Heart left ventricle (tissue), 16 donors: ENCODE data around the gene EIF3J. TPM values are rescaled to one million over a fixed set of nuclear protein-coding genes. Genes with fewer than 3 reads are reported as not detected.

Experiments used
- ATAC-seq, 4 donors: fragments of 200-7000 bp; cut with Tn5 transposase; one replicate each; pipeline ENCODE4 v1.9.1; 2020 to 2022; ENCODE audit warnings: moderate library complexity in 4 of 4, mild to moderate bottlenecking in 3 of 4, moderate number of reproducible peaks in 1 of 4
- DNase-seq, 5 donors: peaks; one replicate each; pipeline ENCODE4 v3.0.0-alpha.2; 2020
- H3K27ac ChIP-seq, 12 donors: fragments of 200-600 bp; sonication (generic) in 4 of 12; one replicate each; pipeline versions ENCODE4 v1.5.0 to v1.8.0; 2016 to 2022; ENCODE audit warnings: mild to moderate bottlenecking in 2 of 12
- H3K27me3 ChIP-seq, 9 donors: fragments of 200-600 bp; sonication (generic) in 2 of 9; one replicate each; pipeline versions ENCODE4 v1.5.1 to v1.8.0; 2016 to 2022; ENCODE audit warnings: mild to moderate bottlenecking in 3 of 9
- H3K36me3 ChIP-seq, 9 donors: fragments of 200-600 bp; sonication (generic) in 2 of 9; one replicate each; pipeline versions ENCODE4 v1.5.0 to v1.8.0; 2018 to 2022; ENCODE audit warnings: mild to moderate bottlenecking in 2 of 9
- H3K4me1 ChIP-seq, 12 donors: fragments of 200-600 bp; sonication (generic) in 4 of 12; one replicate each; pipeline versions ENCODE4 v1.5.0 to v1.8.0; 2016 to 2022; ENCODE audit warnings: mild to moderate bottlenecking in 3 of 12
- H3K4me3 ChIP-seq, 12 donors: fragments of 200-600 bp; sonication (generic) in 4 of 12; one replicate each; pipeline versions ENCODE4 v1.5.0 to v1.8.0; 2017 to 2022; ENCODE audit warnings: mild to moderate bottlenecking in 9 of 12, moderate library complexity in 4 of 12
- H3K9me3 ChIP-seq, 12 donors: fragments of 200-600 bp; sonication (generic) in 4 of 12; one replicate each; pipeline versions ENCODE4 v1.5.0 to v1.8.0; 2016 to 2022; ENCODE audit warnings: mild to moderate bottlenecking in 1 of 12
- POLR2A ChIP-seq, 2 donors: fragments of 450-650 bp; IDR thresholded peaks; one replicate each; pipeline ENCODE4 v1.6.1; 2017; ENCODE audit warnings: antibody characterized with exemption in 2 of 2, mild to moderate bottlenecking in 2 of 2, moderate library complexity in 2 of 2
- WGBS, 4 donors: extraction: QIAGEN DNeasy Blood & Tissue Kit in 2 of 4; methylation state at CpG; one replicate each; pipeline versions ENCODE4 v1.1.5 to v1.1.7; 2013 to 2018; 5-methylcytosine and 5-hydroxymethylcytosine counted together
- intact Hi-C, 10 donors: fragments of 100-400 bp; cut with DNase I; formaldehyde crosslinking; loops; one replicate each; pipeline versions ENCODE4 v1.11.1 to v1.14.2; 2022
- polyA plus RNA-seq, 2 donors: library from polyadenylated mRNA; stranded (reverse); fragments of 200-250 nt; gene quantifications; one replicate each; pipeline ENCODE4 v1.2.3, GENCODE V29; 2013
- total RNA-seq, 9 donors: library from RNA; depleted of rRNA in 2 of 9; stranded (reverse); fragments of >200 nt in 2 of 9; fragmentation: NEBNext Ultra II Directional in 3 of 9; extraction: Animal tissue kit (Norgen Biotek cat#: 25700) in 3 of 9; gene quantifications; one replicate each; pipeline versions ENCODE4 v1.1.0 to v1.2.4, GENCODE V29; 2016 to 2023
- TF ChIP-seq, protein P1 (sequence below), 12 donors: fragments of 200-600 bp; sonication (generic) in 4 of 12; IDR thresholded peaks; one replicate each; pipeline versions ENCODE4 v1.5.0 to v1.8.0; 2018 to 2022; ENCODE audit warnings: antibody characterized with exemption in 12 of 12, mild to moderate bottlenecking in 5 of 12
- donor health status: ischemic (EF 13 %, LVEDD 7.1; RV severe dilation, severe dysfunction).
- donor health status: healthy with polysubstance abuse.
- donor health status: DM: no; HTN: yes; CAD: no.
- donor health status: DM: no; HTN: no; CAD: no.
- donor health status: ischemic (EF 25% LVEDD 6.9; RV normal size, moderate dysfunction).
- donor health status: ischemic (EF 25% LVEDD 5.7; RV mildly dilated, moderate dysfunction).
- donor health status: healthy.
- donor health status: DM: yes; HTN: yes; CAD: no.
- donor health status: ischemic (EF 35%, LVEDD 5.7; RV mildly dilated, moderate dysfunction).
- donor health status: nonischemic (EF 11% LVEDD 7.7; RV severe dilation, severe dysfunction).
- donor health status: DM: yes; HTN: yes; CAD: no.
- donor health status: PGD.
- donor health status: ischemic (EF 29% LVEDD 5.4; RV normal size, mild dysfunction).
- donor health status: nonischemic (EF 23%, LVEDD 6.1; RV moderate dilation, normal function).

The EIF3J gene
- total and polyA plus RNA-seq, 11 donors: 30.4 to 116 (median 71.6) TPM

DNA sequence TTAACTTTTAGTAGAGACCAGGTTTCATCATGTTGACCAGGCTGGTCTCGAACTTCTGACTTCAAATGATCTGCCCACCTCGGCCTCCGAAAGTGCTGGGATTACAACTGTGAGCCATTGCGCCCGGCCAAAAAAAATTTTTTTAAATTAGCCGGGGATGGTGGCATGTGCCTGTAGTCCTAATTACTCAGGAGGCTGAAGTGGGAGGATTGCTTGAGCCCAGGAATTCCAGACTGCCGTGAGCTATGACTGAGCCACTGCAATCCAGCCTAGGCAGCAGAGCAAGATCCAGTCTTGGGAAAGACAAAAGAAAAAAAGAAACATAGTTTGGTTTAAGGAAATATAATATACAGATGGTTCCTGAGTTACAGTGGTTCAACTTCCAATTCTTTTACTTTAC is 44.9 kb upstream of the EIF3J start:
- TF ChIP-seq, protein P1, sequence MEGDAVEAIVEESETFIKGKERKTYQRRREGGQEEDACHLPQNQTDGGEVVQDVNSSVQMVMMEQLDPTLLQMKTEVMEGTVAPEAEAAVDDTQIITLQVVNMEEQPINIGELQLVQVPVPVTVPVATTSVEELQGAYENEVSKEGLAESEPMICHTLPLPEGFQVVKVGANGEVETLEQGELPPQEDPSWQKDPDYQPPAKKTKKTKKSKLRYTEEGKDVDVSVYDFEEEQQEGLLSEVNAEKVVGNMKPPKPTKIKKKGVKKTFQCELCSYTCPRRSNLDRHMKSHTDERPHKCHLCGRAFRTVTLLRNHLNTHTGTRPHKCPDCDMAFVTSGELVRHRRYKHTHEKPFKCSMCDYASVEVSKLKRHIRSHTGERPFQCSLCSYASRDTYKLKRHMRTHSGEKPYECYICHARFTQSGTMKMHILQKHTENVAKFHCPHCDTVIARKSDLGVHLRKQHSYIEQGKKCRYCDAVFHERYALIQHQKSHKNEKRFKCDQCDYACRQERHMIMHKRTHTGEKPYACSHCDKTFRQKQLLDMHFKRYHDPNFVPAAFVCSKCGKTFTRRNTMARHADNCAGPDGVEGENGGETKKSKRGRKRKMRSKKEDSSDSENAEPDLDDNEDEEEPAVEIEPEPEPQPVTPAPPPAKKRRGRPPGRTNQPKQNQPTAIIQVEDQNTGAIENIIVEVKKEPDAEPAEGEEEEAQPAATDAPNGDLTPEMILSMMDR (IDR thresholded peaks at IDR 0.05): no peak
- no peak for TF ChIP-seq POLR2A (IDR thresholded peaks at IDR 0.05)
- H3K36me3 ChIP-seq: peaks cover 0 to 93% (median 75%) of the 10 kb centered on the region in 9 donors

DNA sequence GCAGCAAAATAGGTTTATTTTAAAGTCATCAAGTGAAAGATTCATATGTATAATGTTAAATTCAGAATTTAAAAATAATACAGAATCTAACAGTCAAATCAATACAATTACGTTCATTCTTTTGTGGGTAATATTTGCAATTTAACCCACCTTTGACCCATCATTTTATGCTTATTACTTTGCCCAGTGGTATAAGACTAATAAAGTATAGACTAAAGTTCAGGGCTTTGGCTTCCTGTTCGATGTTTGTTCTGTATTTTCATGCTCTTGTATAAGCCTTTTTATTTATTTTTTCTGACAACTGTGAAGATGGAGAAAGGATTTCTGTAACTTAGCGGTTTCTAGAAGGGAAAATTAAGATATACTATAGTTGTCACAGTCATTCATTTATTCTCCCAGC is 44.3 kb upstream of the EIF3J start:
- Histone ChIP-seq H3K4me1 (peaks cover 0 to 7% (median 0%) of the 10 kb centered on the region in 12 donors), H3K27ac (no peak overlapping the region)
- intact Hi-C loops: no loop called here

More for the DNA sequence above, 44.9 kb upstream of the EIF3J start:
- no peak for ATAC-seq
- DNase-seq: no peak
- peaks cover 0 to 7% (median 0%) of the 10 kb centered on the region in 12 donors for H3K4me1 ChIP-seq
- intact Hi-C loops: no loop called here
- 89 to 96% (median 94%) methylated on average over 7 of the region's 7 CpGs for WGBS, 4 donors
- no peaks in the 10 kb centered on the region for H3K27me3 ChIP-seq
- no peak overlapping the region for H3K27ac ChIP-seq
- H3K4me3 ChIP-seq: no peak overlapping the region
- no peaks in the 10 kb centered on the region for H3K9me3 ChIP-seq

DNA sequence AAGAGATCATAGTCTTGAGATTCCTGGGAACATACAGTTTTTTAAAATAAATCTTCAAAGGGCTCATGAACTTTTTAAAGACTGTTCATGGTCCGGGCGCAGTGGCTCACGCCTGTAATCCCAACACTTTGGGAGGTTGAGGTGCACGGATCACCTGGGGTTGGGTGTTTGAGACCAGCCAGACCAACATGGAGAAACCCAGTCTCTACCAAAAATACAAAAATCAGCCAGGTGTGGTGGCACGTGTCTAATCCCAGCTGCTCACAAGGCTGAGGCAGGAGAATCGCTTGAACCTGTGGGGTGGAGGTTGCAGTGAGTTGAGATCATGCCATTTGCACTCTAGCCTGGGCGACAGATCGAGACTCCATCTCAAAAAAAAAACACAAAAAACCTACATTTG is 41.4 kb upstream of the EIF3J start:
- ATAC-seq: no peak
- no peak for DNase-seq
- Histone ChIP-seq H3K9me3 (no peaks in the 10 kb centered on the region), H3K27me3 (no peaks in the 10 kb centered on the region), H3K27ac (no peak overlapping the region), H3K36me3 (peaks cover 0 to 97% (median 78%) of the 10 kb centered on the region in 9 donors), H3K4me3 (no peak overlapping the region), H3K4me1 (no peaks in the 10 kb centered on the region)
- intact Hi-C loops: no loop called here
- 93 to 97% (median 96%) methylated on average over 8 of the region's 8 CpGs for WGBS, 4 donors
- TF ChIP-seq, protein P1 (IDR thresholded peaks at IDR 0.05): no peak
- TF ChIP-seq POLR2A (IDR thresholded peaks at IDR 0.05): no peak

More for the DNA sequence above, 44.3 kb upstream of the EIF3J start:
- H3K9me3 ChIP-seq: no peaks in the 10 kb centered on the region
- H3K36me3 ChIP-seq: peaks cover 0 to 93% (median 75%) of the 10 kb centered on the region in 9 donors
- no peak overlapping the region for H3K4me3 ChIP-seq
- H3K27me3 ChIP-seq: no peaks in the 10 kb centered on the region
- 88 to 93% (median 91%) methylated on average over 3 of the region's 3 CpGs for WGBS, 4 donors
- no peak for DNase-seq
- TF ChIP-seq, protein P1 (IDR thresholded peaks at IDR 0.05): no peak
- no peak for TF ChIP-seq POLR2A (IDR thresholded peaks at IDR 0.05)
- ATAC-seq: no peak

DNA sequence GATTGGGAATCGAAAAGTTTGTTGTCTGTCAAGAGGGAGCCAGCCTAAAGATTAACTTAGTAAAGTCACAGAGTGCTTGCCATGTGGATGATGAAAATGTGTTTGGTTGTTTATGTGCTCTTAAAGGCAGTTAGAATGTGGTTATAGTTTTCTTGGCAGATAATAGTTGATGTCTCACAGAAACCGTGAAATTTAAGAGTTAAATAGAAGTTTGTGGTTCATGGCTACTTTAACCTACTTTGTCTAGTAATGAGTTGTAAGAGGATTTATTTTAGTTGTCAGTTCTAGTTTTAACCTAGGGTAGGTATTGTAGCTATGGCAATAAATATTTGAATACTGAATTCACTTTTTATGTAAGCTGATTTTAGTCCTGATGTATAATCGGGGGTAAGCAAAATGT is 36.4 kb upstream of the EIF3J start:
- Histone ChIP-seq H3K4me3 (no peak overlapping the region), H3K27ac (no peak overlapping the region), H3K9me3 (no peaks in the 10 kb centered on the region), H3K4me1 (no peaks in the 10 kb centered on the region), H3K27me3 (no peaks in the 10 kb centered on the region), H3K36me3 (peaks cover 0 to 86% (median 62%) of the 10 kb centered on the region in 9 donors)
- intact Hi-C loops: loop anchor here in 3 of 10 donors (10.0 kb wide), 2 partner anchors 206 to 626 kb away; no protein-coding TSS in a partner anchor
- WGBS, 4 donors: 83 to 93% (median 87%) methylated on average over 3 of the region's 3 CpGs
- DNase-seq (no peak), ATAC-seq (no peak)
- TF ChIP-seq, protein P1 (IDR thresholded peaks at IDR 0.05): no peak
- no peak for TF ChIP-seq POLR2A (IDR thresholded peaks at IDR 0.05)
